K562 (cell line): ENCODE data around the gene NEXN. TPM values are rescaled to one million over a fixed set of nuclear protein-coding genes. Genes with fewer than 3 reads are reported as not detected.
"Not testable (repeated sequence)": the region's sequence is repeated elsewhere in the genome, so short reads cannot be mapped to it uniquely, and the experiment has no call there.

ENCODE experiments used
- ATAC-seq: fragments of 200-7000 bp; cut with Tn5 transposase; 3 replicates; pipeline ENCODE4 v1.9.1; 2020; ENCODE audit warnings: moderate library complexity
- BruUV-seq: library from RNA; stranded (reverse); fragments of 400-500 nt; replicated peaks from 2 replicates; lab custom pipeline; 2021; lab: Mats Ljungman, UMichigan
- CTCF ChIA-PET: fragments of 300-600 bp; formaldehyde crosslinking; extraction: SDS; loops from one replicate; lab custom pipeline; 2021; ENCODE audit warnings: low intra/inter-chr PET ratio; lab: Yijun Ruan, JAX
- POLR2A ChIA-PET: fragments of 300-600, 350-650 bp; sonication (Branson Sonifier 250); formaldehyde crosslinking; extraction: SDS; loops from one replicate; lab custom pipeline; 2021; ENCODE audit warnings: antibody characterized with exemption, inconsistent platforms; lab: Yijun Ruan, JAX
- DNase-seq, 4 experiments: peaks; one replicate each; pipeline versions ENCODE4 v3.0.0 to v3.0.0-alpha.2; 2011 to 2018; ENCODE audit warnings: low spot score in 3 of 4, mixed read lengths in 3 of 4; ENCODE audit errors: extremely low read depth in 1 of 4
- FAIRE-seq: peaks from 2 replicates; lab custom pipeline; 2011; peaks lifted over from hg19 to GRCh38; lab: Jason Lieb, UNC
- H2AFZ ChIP-seq: 2 replicates; pipeline ENCODE4 v1.6.0; 2011; ENCODE audit warnings: low read depth, low read length, control low read depth, inconsistent platforms
- H3K27ac ChIP-seq: fragments of 200-600 bp; 3 replicates; pipeline ENCODE4 v1.8.0; 2011; ENCODE audit warnings: low read depth, mild to moderate bottlenecking, control low read depth, inconsistent platforms, low read length, moderate library complexity, mixed read lengths; ENCODE audit errors: extremely low read depth
- H3K27me3 ChIP-seq, 2 experiments: fragments of 300-600 bp in 1 of 2; 2 replicates in 1 of 2; 3 replicates in 1 of 2; pipeline versions ENCODE4 v1.6.0 to v1.8.0; 2011; ENCODE audit warnings: inconsistent platforms in 2 of 2, low read length in 2 of 2, mild to moderate bottlenecking in 1 of 2, mixed read lengths in 1 of 2, moderate library complexity in 1 of 2; ENCODE audit not compliant: control insufficient read depth in 2 of 2, insufficient read depth in 2 of 2
- H3K36me3 ChIP-seq: fragments of 300-600 bp; 3 replicates; pipeline ENCODE4 v1.8.0; 2011; ENCODE audit warnings: mild to moderate bottlenecking, low read length, inconsistent platforms; ENCODE audit not compliant: control insufficient read depth, insufficient read depth
- H3K4me1 ChIP-seq, 2 experiments: fragments of 200-600 bp in 1 of 2; replicated peaks in 1 of 2; 2 replicates in 1 of 2; 3 replicates in 1 of 2; pipeline versions ENCODE4 v1.5.1 to v1.8.0; 2011; ENCODE audit warnings: inconsistent platforms in 2 of 2, low read length in 2 of 2, mild to moderate bottlenecking in 1 of 2, mixed read lengths in 1 of 2, moderate library complexity in 1 of 2; ENCODE audit not compliant: control insufficient read depth in 2 of 2, insufficient read depth in 2 of 2
- H3K4me2 ChIP-seq: 2 replicates; pipeline ENCODE4 v1.6.1; 2011; ENCODE audit warnings: low read length, control low read depth, inconsistent platforms, mixed read lengths; ENCODE audit not compliant: insufficient read depth
- H3K4me3 ChIP-seq: fragments of 200-600 bp; sonication (generic), shearing (Covaris generic); 2 replicates; pipeline ENCODE4 v1.5.1; 2016; ENCODE audit warnings: control low read depth, inconsistent platforms
- H3K79me2 ChIP-seq: fragments of 200-600 bp; 3 replicates; pipeline ENCODE4 v1.8.0; 2011; ENCODE audit warnings: low read length, inconsistent platforms; ENCODE audit not compliant: control insufficient read depth, insufficient read depth
- H3K9ac ChIP-seq, 2 experiments: 2 replicates each; pipeline versions ENCODE4 v1.6.0 to v1.6.1; 2011; ENCODE audit warnings: low read depth in 2 of 2, low read length in 2 of 2, control low read depth in 1 of 2, inconsistent platforms in 1 of 2, mild to moderate bottlenecking in 1 of 2, mixed read lengths in 1 of 2; ENCODE audit not compliant: insufficient read depth in 1 of 2
- H3K9me1 ChIP-seq: one replicate; pipeline ENCODE4 v1.6.0; 2011; ENCODE audit warnings: inconsistent platforms, mild to moderate bottlenecking, low read length, moderate library complexity; ENCODE audit not compliant: control insufficient read depth, insufficient read depth
- H3K9me3 ChIP-seq: replicated peaks from 2 replicates; pipeline ENCODE4 v1.5.1; 2011; ENCODE audit warnings: low read depth, low read length, inconsistent platforms; ENCODE audit not compliant: control insufficient read depth, insufficient read depth
- H4K20me1 ChIP-seq: replicated peaks from 2 replicates; pipeline ENCODE4 v1.6.1; 2011; ENCODE audit warnings: low read length, inconsistent platforms, mixed read lengths; ENCODE audit not compliant: control insufficient read depth, insufficient read depth
- CHAMP1 ChIP-seq: fragments of 450-650 bp; IDR thresholded peaks from 2 replicates; pipeline ENCODE4 v1.6.1; 2016; ENCODE audit warnings: mild to moderate bottlenecking
- UBTF ChIP-seq, 2 experiments: IDR thresholded peaks; 2 replicates each; pipeline ENCODE4 v1.6.1; 2012; ENCODE audit warnings: improper control_type of control experiment in 2 of 2, low read depth in 2 of 2, low read length in 2 of 2, borderline replicate concordance in 1 of 2
- ZBTB33 ChIP-seq: sonication (generic); formaldehyde crosslinking; IDR thresholded peaks from 2 replicates; pipeline ENCODE4 v1.8.1; 2023; ENCODE audit warnings: mild to moderate bottlenecking, missing genetic modification reagents
- WGBS: fragments of 100-300 bp; shearing (Covaris generic); methylation state at CpG from one replicate; pipeline ENCODE4 v1.1.6; 2016; ENCODE audit warnings: low coverage, mixed read lengths; ENCODE audit not compliant: insufficient coverage; ENCODE audit errors: missing lambda C conversion rate; 5-methylcytosine and 5-hydroxymethylcytosine counted together
- in situ Hi-C: fragments of 300-500 bp; cut with MboI; formaldehyde crosslinking; loops from 4 replicates; pipeline ENCODE4 v1.15.0; 2018; ENCODE audit warnings: inconsistent platforms, mixed read lengths
- intact Hi-C: fragments of 100-400 bp; cut with micrococcal nuclease; formaldehyde crosslinking; loops from 2 replicates; pipeline ENCODE4 v1.14.2; 2022
- polyA plus RNA-seq, 8 experiments: library from polyadenylated mRNA; depleted of rRNA in 4 of 8; stranded (reverse) in 5 of 8; unstranded in 3 of 8; fragments of >200 nt; fragmentation: Nextera tagmentation in 2 of 8; fragmentation: Illumina TruSeq in 1 of 8; extraction: Ambion mirVana in 2 of 8; extraction: Trizol in 1 of 8; gene quantifications; 2 replicates each; pipeline versions ENCODE4 v1.2.1 to v1.2.3, GENCODE V29; 2011 to 2014; ENCODE audit warnings: inconsistent platforms in 1 of 8, missing spikeins in 1 of 8
- total RNA-seq, 7 experiments: library from RNA; depleted of rRNA in 6 of 7; stranded (reverse); fragments of >200 nt in 6 of 7; fragmentation: Illumina TruSeq in 2 of 7; extraction: Trizol in 2 of 7; gene quantifications; 2 replicates each; pipeline versions ENCODE4 v1.2.1 to v1.2.3, GENCODE V29; 2011 to 2021; ENCODE audit warnings: low replicate concordance in 1 of 7

The NEXN gene
- total and polyA plus RNA-seq, 9 of the 15 experiments (the other 6 are each of a cell fraction or from before 2014, with no cell fraction given): 0.18 to 1.8 (median 0.76) TPM

GRCh38 chr1:77910116-77910515 is 21.7 kb downstream of the NEXN start:
- no peak overlapping the region for H3K4me2 ChIP-seq
- no peak overlapping the region for H3K4me3 ChIP-seq
- no peak overlapping the region for H2AFZ ChIP-seq
- H4K20me1 ChIP-seq: no peaks in the 10 kb centered on the region
- TF ChIP-seq UBTF (IDR thresholded peaks at IDR 0.05; ENCODE audit: borderline replicate concordance in 1 of 2, low read depth in 2 of 2, low read length in 2 of 2): no peak
- H3K79me2 ChIP-seq: no peaks in the 10 kb centered on the region
- H3K27me3 ChIP-seq: no peaks in the 10 kb centered on the region
- intact Hi-C loops: no loop called here
- no TSS peak for BruUV-seq
- H3K9me3 ChIP-seq: no peaks in the 10 kb centered on the region
- no peaks in the 10 kb centered on the region for H3K9me1 ChIP-seq
- FAIRE-seq: no peak
- ChIA-PET POLR2A (interaction anchor here (0.6 kb wide), 1 partner anchor 94 kb away, joined by 3 read pairs; no protein-coding TSS in a partner anchor), CTCF (no interaction called here)
- no peak overlapping the region for H3K27ac ChIP-seq
- WGBS: 32% methylated on average over 4 of the region's 4 CpGs
- H3K4me1 ChIP-seq: no peaks in the 10 kb centered on the region
- in situ Hi-C loops: no loop called here
- no peak for DNase-seq
- no peak overlapping the region for H3K9ac ChIP-seq
- ATAC-seq: no peak
- H3K36me3 ChIP-seq: no peaks in the 10 kb centered on the region

GRCh38 chr1:77918918-77919317 is 30.5 kb downstream of the NEXN start:
- POLR2A ChIA-PET, H3K27me3 ChIP-seq, H3K9me3 ChIP-seq, H4K20me1 ChIP-seq, ATAC-seq, H3K27ac ChIP-seq, DNase-seq, H3K4me2 ChIP-seq, H3K9me1 ChIP-seq, H2AFZ ChIP-seq, H3K79me2 ChIP-seq, BruUV-seq, H3K36me3 ChIP-seq, in situ Hi-C loops, intact Hi-C loops, FAIRE-seq, H3K4me1 ChIP-seq, CTCF ChIA-PET, H3K9ac ChIP-seq, H3K4me3 ChIP-seq: not testable (repeated sequence)
- TF ChIP-seq ZBTB33 (CRISPR knock-in tag) (peak; percentile 88), CHAMP1 (peak; percentile 55; the same call in 1 of the 2 replicates)
- 67% methylated on average over 5 of the region's 5 CpGs for WGBS
